NCI-H1930 (cell line): ENCODE results near the gene FAF1.
A peak's percentile ranks its signal among the peaks of the same experiment; 100 is the strongest.
"Not testable (repeated sequence)": the region's sequence is repeated elsewhere in the genome, so short reads cannot be mapped to it uniquely, and the experiment has no call there.

Experiments used
- DNase-seq, 2 experiments: peaks; one replicate each; lab custom pipeline; 2025; lab: John Stamatoyannopoulos, UW

FAF1 gene

GRCh38 chr1:50959913-50960844 is at the start of gene FAF1:
TSS of gene FAF1 (minus strand) at chr1:50960267. CDS start at chr1:50959811, 456 bp downstream.
- peak; percentile 93 to 94 for DNase-seq

- no peak for DNase-seq
These were observed 49.3 kb upstream of the FAF1 start for GRCh38 chr1:51009381-51009780.

- DNase-seq = not testable (repeated sequence)
These were observed 45.5 kb upstream of the FAF1 start for GRCh38 chr1:51005549-51005948.

- no peak for DNase-seq
These were observed 42.4 kb upstream of the FAF1 start for GRCh38 chr1:51002516-51002915.

GRCh38 chr1:51000651-51001050 is 40.6 kb upstream of the FAF1 start:
- DNase-seq = no peak

- no peak for DNase-seq
These were observed 40.1 kb upstream of the FAF1 start for GRCh38 chr1:51000160-51000559.

GRCh38 chr1:50999375-50999774 is 39.3 kb upstream of the FAF1 start:
- DNase-seq = not testable (repeated sequence)

GRCh38 chr1:50996083-50996482 is 36.0 kb upstream of the FAF1 start:
- no peak for DNase-seq

- no peak for DNase-seq
These were observed 35.6 kb upstream of the FAF1 start for GRCh38 chr1:50995651-50996050.

GRCh38 chr1:50994997-50995396 is 34.9 kb upstream of the FAF1 start:
- no peak for DNase-seq

- DNase-seq = no peak
These were observed 33.6 kb upstream of the FAF1 start for GRCh38 chr1:50993645-50994044.

- DNase-seq = no peak
These were observed 32.7 kb upstream of the FAF1 start for GRCh38 chr1:50992532-50993318.

- DNase-seq = no peak
These were observed 29.6 kb upstream of the FAF1 start for GRCh38 chr1:50989694-50990093.

GRCh38 chr1:50986653-50987052 is 26.6 kb upstream of the FAF1 start:
- no peak for DNase-seq

GRCh38 chr1:50985094-50985493 is 25.0 kb upstream of the FAF1 start:
- no peak for DNase-seq

GRCh38 chr1:50983219-50983802 is 23.2 kb upstream of the FAF1 start:
- peak; percentile 53 to 61 for DNase-seq

- no peak for DNase-seq
These were observed 22.5 kb upstream of the FAF1 start for GRCh38 chr1:50982611-50983010.

- peak; percentile 70 to 74 for DNase-seq
These were observed 21.7 kb upstream of the FAF1 start for GRCh38 chr1:50981741-50982140.

- DNase-seq = no peak
These were observed 20.4 kb upstream of the FAF1 start for GRCh38 chr1:50980505-50980904.

GRCh38 chr1:50979937-50980336 is 19.9 kb upstream of the FAF1 start:
- no peak for DNase-seq

GRCh38 chr1:50978852-50979781 is 19.1 kb upstream of the FAF1 start:
- DNase-seq = no peak
